CD4-positive, alpha-beta T cell treated with Interleukin-2 at 100 ng/mL for 4 hours (primary cell): ENCODE data around the gene PTPRN2.
"Not testable (repeated sequence)": the region's sequence is repeated elsewhere in the genome, so short reads cannot be mapped to it uniquely, and the experiment has no call there.

Source experiments
- DNase-seq: peaks from one replicate; pipeline ENCODE4 v3.0.0-alpha.2; 2020; ENCODE audit warnings: low spot score

Gene PTPRN2

DNA sequence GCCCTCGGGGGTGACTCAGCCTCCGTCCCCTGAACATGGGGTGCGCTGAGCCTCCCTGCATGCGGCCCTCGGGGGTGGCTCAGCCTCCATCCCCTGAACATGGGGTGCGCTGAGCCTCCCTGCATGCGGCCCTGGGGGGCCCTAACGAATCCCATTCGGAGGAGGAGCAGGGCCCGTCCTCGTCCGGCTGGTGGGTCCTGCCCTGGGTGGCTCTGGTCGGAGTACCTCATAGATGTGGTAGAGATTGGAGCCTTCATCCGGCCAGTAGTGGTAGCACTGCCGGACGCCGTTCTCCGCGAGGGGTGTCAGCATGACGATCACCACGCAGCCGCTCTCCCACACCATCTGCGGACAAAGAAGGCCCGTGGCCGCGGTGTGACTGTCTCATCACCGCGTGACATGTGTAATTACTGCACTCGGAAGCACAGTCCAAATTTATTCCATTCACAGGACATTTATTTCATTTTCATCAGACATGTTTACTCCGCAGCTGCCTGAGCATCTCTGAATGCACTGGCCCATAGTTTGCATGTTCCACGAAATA lies 1009.8 kb downstream of the PTPRN2 start:
- no peak for DNase-seq

DNA sequence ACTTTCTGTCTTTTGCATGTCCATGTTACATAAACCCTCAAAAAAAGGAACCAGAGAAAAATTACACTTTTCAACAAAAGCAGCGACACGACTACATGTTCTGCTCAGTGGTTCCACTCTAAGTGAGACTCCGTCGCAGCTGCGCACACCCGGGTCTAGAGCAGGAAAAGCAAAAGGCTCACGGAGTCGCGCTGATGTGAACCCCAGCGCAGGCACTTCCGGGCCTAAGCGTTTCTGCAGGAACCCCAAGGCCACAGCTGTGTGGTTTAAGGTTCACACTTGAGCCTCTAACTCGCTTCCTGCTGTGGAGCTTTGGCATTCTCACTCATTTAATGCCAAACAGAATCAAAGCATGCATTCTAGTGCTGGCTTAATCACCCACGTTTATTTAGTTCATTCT lies 1010.6 kb downstream of the PTPRN2 start:
- DNase-seq: no peak

DNA sequence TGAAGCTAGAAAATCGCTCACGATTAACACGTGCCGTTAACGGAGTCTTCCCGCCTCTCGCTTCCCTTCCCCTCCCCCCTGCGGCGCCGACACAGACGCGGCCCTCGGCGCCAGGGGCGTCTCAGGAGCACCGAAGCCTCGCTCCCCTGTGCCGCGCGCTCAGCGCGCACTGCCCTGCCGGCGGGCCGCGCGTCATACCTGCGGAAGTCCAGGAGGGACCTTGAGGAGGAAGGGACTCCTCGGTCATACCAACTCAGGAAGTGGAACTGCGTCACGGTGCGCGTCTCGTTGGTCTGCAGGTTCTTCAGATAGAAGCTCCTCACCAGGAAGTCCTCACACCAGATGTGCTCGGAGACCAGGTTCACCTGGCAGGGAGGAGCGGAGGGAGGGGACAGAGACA lies 1011.2 kb downstream of the PTPRN2 start:
- DNase-seq: peak; percentile 41

GRCh38 chr7:157575777-157576176 lies 1011.8 kb downstream of the PTPRN2 start:
- DNase-seq: no peak

DNA sequence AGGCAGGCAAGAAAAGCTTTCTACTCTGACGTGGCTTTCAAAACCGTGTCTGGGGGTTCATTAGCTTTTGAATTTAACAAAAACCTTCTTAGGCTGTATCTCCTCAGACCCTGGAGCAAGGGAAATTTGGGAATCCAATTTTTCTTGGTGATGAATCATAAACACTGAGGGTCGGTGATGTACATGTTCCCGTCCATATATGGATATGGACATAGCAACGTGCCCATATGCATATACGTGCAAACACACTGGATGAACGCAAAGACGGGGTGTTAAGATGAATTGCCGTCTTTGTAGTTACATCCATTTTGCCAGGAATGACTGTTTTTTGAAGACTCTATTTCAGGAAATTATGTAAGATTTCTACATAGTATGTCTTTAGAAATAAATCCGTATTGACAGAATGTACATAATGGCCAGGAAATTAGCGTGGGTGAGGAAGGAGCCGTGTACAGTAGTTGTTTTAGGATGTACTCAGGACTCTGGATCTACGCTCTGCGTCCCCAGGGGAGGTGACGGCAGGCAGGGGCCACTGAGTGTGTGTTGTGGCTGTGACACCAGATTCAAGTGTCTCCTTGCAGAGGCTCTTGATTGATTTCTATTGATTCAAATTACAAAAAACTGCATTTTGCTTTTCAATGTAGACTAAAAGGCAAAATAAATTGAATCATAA lies 1012.6 kb downstream of the PTPRN2 start:
- no peak for DNase-seq

GRCh38 chr7:157574120-157574825 lies 1013.4 kb downstream of the PTPRN2 start:
- DNase-seq: no peak

- DNase-seq: no peak
Observed at GRCh38 chr7:157573244-157573643, 1014.4 kb downstream of the PTPRN2 start.

DNA sequence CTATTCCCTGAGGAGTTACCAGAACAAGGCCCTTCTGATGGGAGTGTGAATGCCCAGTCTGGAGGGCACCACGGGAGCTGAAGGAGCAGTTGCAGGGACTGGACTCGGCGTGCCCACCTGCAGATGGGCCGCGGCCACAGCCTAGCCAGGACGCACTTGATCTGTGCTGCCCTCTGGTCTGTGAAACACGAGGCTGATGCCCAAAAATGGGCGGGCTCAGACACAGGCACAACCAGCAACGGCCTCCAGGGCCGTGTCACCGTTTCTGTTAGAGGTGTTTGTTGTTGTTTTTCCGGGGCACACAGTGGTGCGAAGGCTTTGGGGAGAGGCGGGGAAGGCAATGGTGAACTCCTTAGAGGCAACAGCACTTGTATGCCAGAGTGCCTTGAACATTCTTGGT lies 1015.0 kb downstream of the PTPRN2 start:
- DNase-seq: no peak

DNA sequence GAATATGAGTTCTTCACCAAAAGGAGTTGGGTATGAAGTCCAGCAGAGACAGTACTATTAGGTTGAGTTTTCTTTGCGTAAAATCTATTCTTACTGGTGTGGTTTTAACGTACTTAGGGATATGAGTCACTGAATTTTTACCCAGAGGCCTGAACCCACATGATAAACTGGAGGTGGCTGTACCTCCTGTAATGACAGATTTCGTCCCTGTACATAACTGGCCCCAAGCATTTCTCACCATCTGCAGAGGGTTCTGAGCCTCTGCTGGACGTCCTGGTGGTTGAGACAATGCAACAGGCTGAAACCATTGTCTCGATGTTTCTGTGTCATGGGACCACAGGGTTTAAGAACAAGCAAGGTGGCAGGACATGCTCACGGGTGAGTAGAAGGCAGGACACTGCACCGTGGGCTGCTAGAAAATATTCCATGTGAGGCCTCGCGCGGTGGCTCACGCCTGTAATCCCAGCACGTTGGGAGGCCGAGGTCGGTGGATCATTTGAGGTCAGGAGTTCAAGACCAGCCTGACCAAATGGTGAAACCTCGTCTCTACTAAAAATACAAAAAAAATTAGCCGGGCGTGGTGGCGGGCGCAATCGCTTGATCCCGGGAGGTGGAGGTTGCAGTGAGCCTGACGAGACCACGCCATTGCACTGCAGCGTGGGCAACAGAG lies 1017.0 kb downstream of the PTPRN2 start:
- DNase-seq: no peak

GRCh38 chr7:157569967-157570366 lies 1017.7 kb downstream of the PTPRN2 start:
- DNase-seq: no peak

DNA sequence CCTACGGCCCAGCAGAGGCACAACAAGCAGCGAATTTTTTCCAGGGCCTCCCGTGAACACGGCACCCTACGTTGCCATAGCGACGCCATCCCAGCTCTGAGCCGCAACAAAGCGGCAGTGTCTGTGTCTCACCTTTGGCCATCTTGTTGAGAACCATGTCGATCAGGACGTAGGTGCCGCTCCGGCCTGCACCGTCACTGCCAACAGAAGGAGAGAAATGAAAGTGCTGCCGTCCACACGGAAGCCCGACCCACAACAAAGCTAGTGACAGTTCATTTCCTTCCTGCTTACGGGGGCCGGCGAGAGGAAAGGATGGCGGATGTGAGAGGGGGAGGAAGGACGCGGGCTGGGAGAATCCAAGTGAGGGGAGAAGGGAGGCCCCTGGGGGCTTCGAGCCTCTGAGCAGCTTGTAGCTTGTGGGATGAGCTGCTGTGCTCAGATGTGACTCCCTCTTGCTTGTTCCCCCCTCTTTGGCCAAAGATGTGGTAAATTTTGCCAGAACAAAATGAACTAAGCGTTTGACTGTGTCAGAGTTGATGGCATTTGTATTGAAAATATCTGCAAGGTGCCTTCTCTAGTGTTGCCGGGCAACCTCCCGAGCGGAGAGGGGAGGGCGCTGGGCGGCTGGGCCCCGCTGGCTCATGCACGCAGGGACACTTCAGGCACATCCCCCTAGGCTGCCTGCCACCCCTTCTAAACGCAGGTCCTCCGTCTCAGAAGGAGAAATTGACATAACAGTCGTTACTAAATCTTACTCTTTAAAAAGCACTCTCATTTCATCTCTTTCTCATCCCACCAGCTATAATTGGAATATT lies 1018.6 kb downstream of the PTPRN2 start:
- DNase-seq: peak; percentile 45

- no peak for DNase-seq
Observed at GRCh38 chr7:157568106-157568769, 1019.4 kb downstream of the PTPRN2 start.

GRCh38 chr7:157567666-157568065 lies 1020.0 kb downstream of the PTPRN2 start:
- DNase-seq: no peak

- no peak for DNase-seq
Observed at GRCh38 chr7:157566631-157567006, 1021.0 kb downstream of the PTPRN2 start.

DNA sequence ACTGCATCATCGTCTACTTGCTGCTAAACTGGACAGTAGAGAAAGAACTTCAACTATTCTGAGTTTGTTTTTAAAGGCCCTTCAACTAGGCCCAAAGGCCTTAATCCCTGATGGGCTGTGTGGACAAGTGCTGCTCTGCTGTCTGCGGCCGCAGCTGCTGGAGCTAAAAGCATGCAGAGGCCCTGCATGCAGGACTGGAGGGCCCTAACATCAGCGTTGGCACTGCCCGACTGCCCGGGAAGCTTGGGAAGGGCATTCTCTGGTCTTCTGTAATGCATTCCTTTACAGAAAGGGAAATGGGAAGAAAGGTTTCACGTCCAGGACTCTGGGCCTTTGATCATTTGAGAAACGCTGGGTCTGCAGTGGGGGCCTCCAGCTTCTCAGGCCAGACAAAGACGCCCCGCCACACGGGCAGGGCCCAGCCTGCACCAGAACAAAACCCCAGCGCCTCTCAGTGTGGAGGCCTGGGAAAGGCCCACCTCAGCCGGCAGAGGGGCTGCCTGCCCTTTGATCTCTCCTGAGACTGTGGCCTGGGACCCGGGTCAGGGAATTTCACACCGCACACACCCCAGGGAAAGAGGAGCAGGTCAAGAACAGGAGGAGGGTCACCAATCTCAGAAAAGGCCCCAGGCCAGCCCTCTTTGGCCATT lies 1021.5 kb downstream of the PTPRN2 start:
- DNase-seq: no peak

GRCh38 chr7:157565201-157565626 lies 1022.4 kb downstream of the PTPRN2 start:
- DNase-seq: no peak

GRCh38 chr7:157564517-157565177 lies 1023.0 kb downstream of the PTPRN2 start:
- DNase-seq: no peak

- DNase-seq: not testable (repeated sequence)
Observed at GRCh38 chr7:157563467-157564135, 1024.0 kb downstream of the PTPRN2 start.

- DNase-seq: not testable (repeated sequence)
Observed at GRCh38 chr7:157562522-157563398, 1024.9 kb downstream of the PTPRN2 start.
